Activated CD4-positive, CD25-positive, alpha-beta regulatory T cell (primary cell): ENCODE measurements around the gene NRN1L.
A peak's percentile ranks its signal among the peaks of the same experiment; 100 is the strongest.

Experiments
- DNase-seq, 4 experiments: peaks; one replicate each; lab custom pipeline; 2025; lab: John Stamatoyannopoulos, UW

Gene NRN1L

DNA sequence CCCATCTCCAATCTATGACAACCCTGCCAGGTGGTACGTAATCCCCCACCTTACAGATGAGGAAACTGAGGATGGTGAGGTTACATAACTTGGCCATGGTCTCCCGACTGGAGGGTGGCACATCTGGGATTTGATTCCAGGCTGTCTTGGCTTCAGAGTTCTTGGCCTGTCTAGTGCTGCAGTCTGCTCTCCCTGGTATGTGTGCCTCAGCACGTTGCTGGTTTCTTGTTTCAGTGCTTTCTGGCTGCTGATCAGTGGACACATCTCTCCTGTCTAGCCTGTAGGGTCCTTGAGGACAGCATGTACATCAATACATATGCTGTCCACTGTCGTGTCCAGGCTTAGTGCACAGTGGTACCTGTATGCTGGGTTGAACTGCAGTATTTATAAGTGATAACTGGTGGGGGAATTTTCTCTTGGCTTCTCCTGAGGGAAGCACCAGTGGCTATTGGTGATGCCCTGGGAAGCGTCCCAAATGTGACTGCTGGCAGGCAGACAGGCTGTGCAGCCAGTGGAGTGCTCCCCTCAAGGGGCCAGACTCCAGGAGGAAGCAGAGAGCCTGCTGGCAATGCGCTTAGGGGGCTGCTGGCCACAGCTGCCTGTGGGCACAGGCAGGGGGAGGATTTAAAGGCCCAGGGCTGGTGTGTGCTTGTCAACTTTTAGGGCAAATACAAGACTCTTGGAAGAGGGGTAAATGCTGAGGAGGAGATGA, 32.6 kb downstream of the NRN1L start:
- DNase-seq, result no peak

DNA sequence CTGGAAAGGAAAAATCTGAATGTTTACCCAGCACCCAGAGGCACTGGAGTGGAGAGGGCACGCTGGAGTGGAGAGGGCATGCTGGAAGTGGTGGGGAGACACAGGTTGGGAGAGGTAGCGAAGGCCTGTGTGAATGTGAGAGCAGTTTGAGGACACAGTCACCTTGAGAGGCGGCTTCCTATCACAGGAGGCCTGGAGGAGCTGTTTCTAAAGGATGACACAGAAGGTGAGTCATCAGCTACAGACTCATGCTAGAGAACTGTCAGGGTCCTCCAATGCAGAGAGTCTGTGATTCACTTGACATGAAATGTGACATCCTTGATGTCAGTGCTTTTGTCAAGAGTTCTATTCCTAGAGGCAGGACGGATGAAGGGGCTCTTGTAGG, 33.2 kb downstream of the NRN1L start:
- no peak for DNase-seq

DNA sequence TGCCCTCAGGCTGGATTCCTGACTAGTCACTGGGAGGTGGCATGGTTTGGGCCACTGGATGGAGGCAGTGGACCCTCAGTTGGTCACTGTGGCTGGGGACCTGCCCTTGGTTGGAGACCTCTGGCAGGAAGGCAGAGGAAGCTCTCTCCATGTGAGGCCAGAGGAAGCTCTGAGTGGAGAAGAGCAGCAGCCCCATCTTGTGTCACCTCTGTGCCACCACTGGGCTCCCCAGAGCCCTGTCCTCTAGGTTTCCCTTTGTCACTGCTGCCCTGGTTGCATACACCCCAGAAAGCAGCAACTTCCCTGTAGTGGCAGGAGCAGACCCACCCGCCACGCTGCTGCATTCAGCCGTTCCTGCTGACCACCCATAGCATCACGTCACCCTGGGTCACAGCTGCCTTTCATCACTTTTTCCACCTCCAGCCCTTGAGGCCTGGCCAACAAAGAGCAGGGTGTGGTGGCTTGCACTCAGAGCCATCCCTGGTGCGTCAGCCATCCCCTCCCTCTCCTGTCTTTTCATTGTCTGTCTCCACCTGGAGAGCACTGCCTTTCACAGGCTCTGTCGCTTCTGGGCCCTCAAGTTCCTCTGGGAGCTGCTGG, 35.0 kb downstream of the NRN1L start:
- DNase-seq, result no peak

DNA sequence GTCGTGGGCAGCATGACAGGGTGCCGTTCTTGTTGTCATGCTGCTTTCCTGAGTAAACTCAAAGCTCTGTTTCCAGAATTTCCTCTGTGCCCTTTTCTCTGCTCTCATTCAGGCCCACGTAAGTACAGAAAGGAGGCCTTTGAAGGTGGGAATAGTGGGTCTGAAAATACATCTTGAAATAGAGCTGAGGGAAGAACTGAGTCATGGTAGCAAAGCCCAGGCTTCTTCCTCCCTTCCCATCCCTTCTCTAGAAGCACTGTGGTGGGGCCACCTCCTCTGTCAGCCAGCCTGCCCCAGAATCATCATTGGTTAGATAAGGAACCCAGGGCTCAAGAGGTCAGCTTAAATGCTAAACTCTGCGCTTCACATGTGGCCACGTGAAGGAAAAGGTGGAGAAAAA, 37.5 kb downstream of the NRN1L start:
- no peak for DNase-seq

DNA sequence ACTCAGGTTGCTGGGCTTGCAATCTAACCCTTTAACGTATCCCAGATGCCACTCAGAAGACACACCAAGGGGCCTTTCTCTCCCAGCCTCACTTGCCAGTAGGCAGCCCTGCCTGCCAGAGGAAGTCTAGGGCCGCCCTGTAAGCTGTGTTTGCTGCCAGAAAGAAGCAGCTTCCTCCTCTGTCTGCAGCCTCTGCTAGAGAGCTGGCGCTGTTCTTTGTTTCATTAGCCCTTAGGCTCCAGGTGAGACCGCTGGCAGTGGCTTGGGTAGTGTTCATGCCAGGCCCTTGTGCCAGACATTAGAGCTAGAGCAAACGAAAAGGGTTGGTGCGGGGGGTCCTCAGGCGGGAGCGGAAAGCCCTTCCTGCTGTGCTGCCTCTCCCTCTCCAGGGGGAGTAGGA, 38.1 kb downstream of the NRN1L start:
- no peak for DNase-seq

DNA sequence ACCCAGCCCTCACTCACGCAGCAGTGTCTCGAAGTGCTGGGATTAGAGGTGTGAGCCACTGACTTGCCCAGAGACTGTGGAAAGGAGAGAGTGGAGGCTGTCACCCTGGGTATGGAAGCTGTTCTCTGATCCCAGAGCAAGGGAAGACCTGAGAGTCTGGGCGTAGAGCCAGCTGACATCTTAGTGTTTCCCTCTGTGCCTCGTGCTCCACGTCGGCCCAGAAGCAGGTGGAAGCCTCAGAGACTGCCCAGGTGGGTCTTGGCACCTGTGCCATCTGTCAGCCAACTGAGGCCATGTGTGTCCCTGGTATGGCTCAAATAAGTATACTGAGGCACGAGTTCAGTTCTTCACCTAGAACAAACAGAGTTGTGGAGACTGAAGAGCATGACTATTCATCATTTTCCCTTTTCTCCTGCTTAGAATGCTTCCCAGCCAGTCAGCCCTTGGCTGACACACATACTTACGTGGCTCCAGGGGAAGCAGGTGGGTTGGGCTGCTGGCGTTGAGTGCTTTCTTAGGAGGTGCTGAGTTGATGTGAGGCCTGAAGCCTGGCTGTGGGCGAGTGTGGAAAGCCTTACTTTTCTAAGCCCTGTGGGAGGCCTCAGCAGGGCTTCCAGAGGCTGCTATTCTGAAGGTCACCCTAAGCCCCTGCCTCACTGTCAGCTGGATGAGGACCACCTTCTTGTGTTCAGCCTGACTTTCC, 38.9 kb downstream of the NRN1L start:
- DNase-seq, result no peak

DNA sequence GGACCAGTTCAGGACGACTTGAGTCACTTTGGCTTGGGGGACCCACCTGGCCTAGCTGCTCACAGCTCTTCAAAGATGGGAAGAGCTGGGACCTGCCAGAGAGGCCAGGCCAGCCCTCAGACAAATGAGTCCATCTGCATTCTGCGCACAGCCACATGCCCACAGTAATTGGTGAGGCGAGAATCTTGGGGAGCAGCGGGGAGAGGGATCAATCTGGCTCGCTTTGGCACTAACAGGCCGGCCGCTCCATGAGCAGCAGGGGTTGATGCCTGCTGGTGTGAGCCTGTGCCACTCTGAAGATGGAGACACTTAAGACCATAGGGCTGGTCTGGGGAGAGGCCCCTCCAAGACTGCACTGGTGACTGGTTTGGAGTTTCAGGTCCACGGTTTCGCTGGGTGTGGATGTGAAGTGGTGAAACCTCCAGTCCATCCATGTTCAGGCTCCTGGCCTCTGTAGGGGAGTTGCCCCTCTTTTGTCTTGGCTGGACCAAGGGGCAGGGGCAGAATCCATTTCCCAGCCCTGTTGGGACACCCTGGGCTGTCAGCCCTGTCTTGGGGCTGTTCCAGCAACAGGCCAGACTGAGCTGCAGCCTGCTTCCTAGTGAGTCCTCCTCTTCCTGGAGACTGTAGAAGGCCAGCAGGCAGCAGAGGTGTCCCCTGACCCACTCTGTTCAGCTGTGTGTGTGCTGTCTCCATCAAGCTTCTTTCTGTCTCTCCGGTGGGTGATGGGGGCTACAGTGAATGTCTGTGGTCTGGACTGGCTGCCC, 39.6 kb downstream of the NRN1L start:
- no peak for DNase-seq

DNA sequence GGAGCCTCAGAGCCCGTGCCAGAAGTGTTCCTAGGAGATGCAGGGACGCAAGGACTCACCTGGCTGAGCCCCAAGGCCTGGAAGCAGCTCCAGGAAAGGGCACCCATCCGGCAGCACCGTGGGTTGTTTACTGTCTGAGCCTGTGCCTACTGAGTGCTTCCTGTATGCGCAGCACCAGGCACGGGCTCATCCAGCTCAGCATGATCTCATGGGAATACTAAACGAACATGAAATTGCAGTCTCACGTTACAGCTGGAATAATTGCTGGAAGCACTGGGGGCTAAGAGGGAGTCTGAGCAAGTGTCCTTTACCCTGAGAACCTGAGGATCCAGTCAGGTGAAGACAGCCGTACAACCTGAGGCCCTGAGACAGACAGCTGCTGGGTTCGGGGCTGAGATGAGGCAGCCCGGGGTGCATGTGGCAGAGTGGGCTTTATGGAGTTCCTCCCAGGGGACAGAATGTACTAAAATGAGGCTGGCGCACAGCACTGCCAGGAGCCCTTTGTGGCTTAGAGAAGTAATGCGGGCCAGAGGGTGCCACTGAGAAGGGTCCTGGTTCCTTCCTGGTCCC, 41.6 kb downstream of the NRN1L start:
- DNase-seq, result no peak

DNA sequence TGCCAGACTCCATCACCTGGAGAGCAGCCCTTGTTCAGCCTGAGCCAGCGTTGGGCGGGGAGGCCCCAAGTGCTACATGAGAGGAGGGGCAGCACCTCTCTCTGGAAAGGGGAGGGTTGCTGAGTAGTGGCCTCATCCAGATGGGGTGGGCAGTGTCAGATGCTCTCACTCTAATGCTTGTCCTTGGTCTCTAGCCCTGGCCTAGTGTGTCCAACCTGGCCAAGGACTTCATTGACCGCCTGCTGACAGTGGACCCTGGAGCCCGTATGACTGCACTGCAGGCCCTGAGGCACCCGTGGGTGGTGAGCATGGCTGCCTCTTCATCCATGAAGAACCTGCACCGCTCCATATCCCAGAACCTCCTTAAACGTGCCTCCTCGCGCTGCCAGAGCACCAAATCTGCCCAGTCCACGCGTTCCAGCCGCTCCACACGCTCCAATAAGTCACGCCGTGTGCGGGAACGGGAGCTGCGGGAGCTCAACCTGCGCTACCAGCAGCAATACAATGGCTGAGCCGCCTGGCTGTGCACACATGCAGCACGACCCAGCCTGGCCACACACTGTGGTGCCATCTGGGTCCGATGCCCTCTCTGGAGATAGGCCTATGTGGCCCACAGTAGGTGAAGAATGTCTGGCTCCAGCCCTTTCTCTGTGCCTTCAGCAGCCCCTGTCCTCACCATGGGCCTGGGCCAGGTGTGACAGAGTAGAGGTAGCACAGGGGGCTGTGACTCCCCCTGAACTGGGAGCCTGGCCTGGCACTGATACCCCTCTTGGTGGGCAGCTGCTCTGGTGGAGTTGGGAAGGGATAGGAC, 42.7 kb downstream of the NRN1L start:
- DNase-seq, result no peak

DNA sequence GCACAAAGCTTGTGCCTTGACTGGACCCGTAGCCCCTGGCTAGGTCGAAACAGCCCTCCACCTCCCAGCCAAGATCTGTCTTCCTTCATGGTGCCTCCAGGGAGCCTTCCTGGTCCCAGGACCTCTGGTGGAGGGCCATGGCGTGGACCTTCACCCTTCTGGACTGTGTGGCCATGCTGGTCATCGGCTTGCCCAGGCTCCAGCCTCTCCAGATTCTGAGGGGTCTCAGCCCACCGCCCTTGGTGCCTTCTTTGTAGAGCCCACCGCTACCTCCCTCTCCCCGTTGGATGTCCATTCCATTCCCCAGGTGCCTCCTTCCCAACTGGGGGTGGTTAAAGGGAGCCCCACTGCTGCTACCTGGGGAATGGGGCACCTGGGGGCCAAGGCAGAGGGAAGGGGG, 43.5 kb downstream of the NRN1L start:
- no peak for DNase-seq

DNA sequence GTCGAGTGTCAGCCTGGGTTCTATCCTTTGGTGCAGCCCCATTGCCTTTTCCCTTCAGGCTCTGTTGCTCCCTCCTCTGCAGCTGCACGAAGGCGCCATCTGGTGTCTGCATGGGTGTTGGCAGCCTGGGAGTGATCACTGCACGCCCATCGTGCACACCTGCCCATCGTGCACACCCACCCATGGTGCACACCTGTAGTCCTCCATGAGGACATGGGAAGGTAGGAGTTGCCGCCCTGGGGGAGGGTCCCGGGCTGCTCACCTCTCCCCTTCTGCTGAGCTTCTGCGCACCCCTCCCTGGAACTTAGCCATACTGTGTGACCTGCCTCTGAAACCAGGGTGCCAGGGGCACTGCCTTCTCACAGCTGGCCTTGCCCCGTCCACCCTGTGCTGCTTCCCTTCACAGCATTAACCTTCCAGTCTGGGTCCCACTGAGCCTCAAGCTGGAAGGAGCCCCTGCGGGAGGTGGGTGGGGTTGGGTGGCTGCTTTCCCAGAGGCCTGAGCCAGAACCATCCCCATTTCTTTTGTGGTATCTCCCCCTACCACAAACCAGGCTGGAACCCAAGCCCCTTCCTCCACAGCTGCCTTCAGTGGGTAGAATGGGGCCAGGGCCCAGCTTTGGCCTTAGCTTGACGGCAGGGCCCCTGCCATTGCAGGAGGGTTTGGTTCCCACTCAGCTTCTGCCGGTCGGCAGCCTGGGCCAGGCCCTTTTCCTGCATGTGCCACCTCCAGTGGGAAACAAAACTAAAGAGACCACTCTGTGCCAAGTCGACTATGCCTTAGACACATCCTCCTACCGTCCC, 44.1 kb downstream of the NRN1L start:
- DNase-seq, result peak; percentile 52 to 60 (median 56)

DNA sequence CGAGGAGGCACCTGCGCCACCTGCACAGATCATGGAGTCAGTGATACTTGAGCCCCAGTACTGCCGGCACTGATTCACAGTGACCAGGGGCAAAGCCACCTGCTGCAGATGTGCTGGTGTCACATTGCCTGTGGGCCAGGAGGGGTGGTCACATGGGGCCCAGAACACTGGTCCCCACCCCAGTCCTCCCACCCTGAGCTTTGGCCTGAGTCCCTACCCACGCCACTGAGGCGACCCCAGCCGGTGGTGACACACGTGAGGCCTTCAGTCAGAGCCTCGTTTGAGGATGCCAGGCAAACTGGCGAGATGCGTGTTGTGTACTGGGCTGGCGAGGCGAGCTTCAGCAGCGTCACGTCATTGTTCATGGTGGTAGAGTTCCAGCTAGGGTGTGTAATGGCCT, 45.5 kb downstream of the NRN1L start:
- DNase-seq, result no peak

DNA sequence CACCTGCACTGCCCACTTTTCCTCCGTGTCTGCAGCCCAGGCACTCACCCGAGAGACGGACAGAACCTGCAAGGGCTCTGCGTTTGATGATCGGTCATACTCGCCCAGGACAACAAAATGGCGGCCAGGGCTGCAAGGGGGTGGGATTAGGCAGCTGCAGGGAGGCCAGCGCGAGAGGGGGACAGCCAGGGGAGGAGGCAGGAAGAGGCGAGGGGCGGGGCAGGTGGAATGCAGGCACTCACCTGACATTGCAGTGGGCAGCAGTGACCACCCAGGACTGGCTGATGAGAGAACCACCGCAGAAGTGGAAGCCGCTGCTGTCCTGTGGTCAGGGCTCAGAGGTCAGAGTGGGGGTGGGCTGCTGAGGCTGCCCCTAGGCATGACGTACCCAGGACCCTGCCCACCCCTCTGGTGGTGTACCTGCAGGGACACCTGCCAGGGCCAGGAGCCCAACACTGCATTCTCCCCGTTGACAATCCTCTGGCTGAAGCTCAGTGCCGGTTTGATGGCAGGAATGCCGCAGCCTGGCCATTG, 46.1 kb downstream of the NRN1L start:
- no peak for DNase-seq

DNA sequence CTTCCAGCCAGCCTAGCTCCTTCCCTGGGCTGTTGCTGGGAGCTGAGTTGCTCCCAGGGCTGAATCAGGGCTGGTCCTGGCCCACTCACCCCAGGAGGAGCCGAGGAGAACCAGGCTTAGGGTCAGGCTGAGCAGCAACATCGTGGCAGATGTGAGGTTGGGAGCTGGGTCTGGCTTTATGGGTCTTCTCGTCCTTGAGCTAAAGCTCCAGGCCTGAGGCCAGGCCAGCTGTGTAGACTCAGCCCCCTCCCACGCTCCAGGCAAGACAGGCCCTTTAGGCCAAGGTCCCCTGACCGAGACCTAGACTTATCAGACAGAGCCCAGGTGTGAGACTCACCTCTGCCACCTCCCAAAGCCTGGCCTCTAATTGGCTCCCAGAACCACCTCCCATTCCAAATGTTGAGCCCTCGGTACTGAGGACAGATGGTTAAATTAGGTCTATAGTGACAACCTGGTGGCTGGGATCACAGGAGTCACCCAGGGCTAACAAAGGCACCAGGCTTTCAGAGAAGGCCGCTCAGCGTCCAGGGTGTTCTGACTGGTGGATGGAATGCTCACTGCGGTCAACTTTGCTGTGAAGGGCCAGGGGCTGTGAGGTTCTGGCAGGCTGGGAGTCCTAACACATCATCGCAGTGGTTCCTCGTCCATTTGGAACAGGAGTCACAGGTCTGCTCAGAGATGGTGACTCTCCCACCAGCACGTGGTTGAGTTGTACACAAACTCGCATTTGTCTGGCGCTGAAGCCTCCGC, 47.2 kb downstream of the NRN1L start, which contains the start of gene CTRL:
Gene CTRL, minus strand, starts transcription at position 151 of the 750 bp plus-strand sequence. Its CDS starts 10 bp downstream, at position 141.
- no peak for DNase-seq

DNA sequence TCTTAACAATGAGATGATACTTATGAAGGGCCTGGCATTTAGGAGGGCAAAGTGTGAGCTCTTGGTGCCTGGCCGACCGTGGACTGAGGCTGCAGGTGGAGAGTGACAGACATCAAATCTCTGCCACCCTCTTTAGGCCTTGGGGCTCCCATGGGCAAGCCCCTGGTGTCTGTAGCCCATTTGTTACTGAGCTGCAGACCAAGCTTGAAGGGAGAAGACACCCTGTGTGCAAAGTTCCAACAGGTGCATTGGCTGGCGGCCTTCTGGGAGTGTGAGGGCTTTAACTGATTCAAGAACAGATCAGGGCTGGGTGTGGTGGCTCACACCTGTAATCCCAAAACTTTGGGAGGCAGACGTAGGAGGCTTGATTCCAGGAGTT, 47.8 kb downstream of the NRN1L start:
- no peak for DNase-seq

DNA sequence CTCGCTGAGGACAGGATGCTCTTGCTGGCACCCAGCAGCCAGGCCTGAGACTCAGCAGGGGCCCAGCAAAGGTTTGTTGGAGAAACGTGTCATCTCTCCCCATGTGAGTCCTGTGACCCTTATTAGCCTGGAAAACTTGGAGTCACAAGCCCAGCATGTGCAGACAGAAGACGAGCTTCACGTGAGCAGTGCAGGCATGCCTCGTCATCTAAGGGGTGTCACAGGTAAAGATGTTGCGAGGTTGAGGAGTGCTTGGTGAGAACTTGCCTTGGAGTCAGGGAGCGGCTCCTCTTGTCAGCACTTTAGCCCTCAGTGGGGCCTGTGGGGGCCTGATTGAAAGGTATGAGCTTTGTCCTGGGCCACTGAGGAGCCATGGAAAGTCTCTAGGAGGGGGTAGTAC, 49.1 kb downstream of the NRN1L start:
- no peak for DNase-seq

DNA sequence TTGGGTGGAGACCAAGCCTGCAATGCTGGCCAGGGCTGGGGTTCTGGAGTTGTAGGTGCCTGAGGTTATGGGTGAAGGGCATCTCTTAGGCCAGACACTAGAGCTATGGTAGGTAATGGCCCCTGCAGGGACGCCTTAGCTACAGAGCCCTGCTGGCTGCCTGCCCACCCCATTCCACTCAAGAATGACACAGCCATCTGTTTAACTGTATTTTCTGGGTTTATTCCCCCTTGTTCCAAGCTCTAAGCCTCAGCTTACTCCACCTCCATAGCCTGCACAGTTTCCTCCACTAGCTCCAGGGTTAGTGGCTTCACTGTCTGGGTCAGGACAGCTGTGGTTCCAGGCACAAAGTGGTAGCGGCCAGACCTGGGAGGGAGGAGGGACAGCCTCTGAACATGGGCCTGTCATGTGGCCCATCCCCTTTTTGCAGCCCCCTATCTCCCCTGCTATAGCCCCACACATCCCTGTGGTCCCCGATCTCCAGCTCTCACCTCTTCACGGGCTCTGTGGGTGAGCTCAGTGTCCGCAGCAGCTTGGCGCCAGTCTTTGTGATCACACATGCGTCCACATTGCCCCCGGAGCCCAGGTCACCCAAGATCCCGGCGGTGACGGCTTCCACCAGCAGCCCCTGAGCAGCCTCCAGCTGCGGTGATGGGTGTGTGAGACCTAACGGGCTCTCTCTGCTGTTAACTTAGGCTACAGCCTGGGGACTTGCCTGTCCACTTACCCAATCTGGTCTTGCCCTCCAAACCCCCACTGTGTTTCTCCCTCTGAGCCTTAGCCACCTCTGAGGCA, 49.8 kb downstream of the NRN1L start:
- DNase-seq, result no peak

DNA sequence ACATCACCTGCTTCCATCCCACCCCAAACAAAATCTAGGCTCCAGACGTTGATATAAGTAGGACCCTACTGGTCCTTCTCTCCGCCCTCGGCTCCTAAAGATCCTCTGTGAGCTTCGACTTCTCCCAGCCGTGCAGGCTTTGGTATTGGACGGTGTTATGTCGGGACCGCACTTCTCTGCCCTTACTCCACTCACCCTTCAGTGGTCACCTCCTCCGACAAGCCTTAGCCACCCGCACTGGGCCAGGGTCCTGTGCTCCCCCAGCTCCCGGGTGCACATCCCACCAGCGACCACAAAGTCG, 50.4 kb downstream of the NRN1L start:
- DNase-seq, result no peak
